Endometrial microvascular endothelial cells (primary cell): ENCODE data around the gene CCDC86. TPM values are rescaled to one million over a fixed set of nuclear protein-coding genes. Genes with fewer than 3 reads are reported as not detected.

Source experiments
- in situ Hi-C: cut with HindIII; loops from 2 replicates; pipeline ENCODE4 v1.10.0; 2017; ENCODE audit warnings: low sequenced_read_pairs, low pct_unique_long_range_greater_than_20kb; ENCODE audit errors: inconsistent ontology term
- total RNA-seq: library from RNA; depleted of rRNA; stranded (reverse); fragments of >200 nt; gene quantifications from one replicate; pipeline ENCODE4 v1.2.3, GENCODE V29; 2015; ENCODE audit errors: inconsistent ontology term

The CCDC86 gene
- total RNA-seq, 1 donor from 2014 or later: 80.8 TPM

- in situ Hi-C loops: no loop called here
These were observed 16.1 kb upstream of the CCDC86 start for GRCh38 chr11:60825790-60826189.

- in situ Hi-C loops: no loop called here
These were observed 11.3 kb upstream of the CCDC86 start for GRCh38 chr11:60830478-60831142.

DNA sequence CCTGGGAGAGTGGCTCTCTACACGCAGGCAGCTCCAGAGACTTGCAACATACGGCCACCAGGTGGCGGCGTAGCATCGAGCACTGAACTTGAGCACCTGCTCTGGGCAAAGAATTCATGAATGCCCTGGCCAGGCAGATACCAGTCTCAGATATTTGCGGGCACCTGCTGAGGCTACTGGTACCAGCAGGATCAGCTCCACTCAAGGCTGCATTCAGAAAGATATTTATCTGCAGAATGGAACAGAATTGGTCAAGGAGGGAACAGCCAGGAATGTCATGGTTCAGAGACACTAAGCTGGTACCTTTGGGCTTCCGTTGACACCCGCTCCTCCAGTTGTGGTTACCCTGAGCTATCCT lies 10.8 kb upstream of the CCDC86 start:
- in situ Hi-C loops: no loop called here

DNA sequence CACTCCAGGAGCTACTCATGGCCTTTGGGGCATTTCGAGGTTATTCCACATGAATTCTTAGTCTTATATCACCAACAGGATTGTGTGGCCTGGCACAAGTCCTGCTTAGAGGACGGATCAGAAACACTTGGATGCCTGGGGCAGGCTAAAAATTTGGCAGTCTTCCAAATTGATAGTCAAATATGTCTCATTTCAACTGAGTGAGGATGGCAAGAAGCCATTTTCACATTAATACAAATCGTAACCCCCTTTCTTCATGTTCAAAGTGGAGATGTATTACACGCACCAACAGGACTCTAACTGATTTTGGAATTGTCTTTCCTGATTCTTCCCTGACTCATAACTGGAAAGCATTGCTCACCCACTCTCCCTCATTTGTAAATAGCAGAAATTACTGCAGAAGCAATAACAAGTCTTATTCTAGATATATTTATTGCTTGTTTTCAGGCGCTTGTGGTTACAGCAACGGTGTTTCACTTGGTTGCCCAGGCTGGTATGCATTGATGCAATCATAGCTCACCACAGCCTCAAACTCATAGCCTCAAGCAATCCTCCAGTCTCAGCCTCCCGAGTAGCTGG lies 10.3 kb upstream of the CCDC86 start:
- in situ Hi-C loops: no loop called here

GRCh38 chr11:60834742-60835533 lies 7.0 kb upstream of the CCDC86 start:
- in situ Hi-C loops: no loop called here

- in situ Hi-C loops: no loop called here
These were observed 6.4 kb upstream of the CCDC86 start for GRCh38 chr11:60835534-60835846.

DNA sequence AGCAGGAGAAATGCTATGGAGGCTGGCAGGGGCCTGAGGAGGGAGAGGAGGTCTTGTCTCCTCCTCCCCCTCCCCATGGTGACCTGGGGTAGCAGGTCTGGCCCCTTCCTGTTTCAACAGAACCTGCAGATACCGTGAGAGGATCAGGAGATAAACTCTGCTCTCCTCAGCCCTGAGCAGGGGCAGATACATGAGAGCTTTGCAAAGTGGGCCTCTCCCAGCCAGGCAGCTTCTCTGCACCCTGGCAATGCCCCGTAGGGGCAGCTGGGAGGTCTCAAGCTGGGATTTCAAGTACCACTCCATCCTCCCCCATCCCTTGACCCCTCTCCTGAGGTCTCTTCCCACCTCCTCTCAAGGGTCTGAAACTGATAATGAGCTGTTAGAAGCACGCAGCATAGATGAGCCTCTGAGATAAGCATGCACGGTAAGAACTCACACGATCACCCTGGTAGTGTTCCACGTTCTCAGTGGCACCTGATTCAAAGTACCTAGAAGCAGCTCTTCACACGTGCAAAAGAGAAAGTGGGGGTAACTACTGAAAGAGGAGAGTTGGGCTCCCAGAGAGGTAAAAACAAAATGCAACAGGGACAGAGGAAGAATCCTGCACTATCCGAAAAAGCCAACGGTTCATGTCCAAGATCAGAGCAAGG lies 4.9 kb upstream of the CCDC86 start:
- in situ Hi-C loops: no loop called here

DNA sequence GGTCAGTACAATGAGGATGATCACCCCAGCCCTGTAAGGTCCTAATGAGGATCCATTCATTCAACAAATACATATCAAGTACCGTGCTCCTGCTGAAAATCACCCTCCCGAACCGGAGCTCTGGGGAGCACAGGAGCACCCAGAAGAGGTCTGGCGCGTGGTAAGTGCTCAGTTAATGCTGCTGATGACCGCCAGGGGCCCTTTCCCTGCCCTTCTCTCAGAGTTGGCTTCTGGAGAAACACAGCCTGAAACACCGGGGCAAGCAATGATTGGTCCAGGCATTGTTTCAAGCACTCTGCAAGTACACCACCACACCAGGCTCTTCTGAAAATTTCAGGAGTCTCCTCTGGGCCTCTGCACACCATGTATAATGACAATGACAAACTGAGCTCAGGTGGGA lies 3.8 kb upstream of the CCDC86 start:
- in situ Hi-C loops: no loop called here

DNA sequence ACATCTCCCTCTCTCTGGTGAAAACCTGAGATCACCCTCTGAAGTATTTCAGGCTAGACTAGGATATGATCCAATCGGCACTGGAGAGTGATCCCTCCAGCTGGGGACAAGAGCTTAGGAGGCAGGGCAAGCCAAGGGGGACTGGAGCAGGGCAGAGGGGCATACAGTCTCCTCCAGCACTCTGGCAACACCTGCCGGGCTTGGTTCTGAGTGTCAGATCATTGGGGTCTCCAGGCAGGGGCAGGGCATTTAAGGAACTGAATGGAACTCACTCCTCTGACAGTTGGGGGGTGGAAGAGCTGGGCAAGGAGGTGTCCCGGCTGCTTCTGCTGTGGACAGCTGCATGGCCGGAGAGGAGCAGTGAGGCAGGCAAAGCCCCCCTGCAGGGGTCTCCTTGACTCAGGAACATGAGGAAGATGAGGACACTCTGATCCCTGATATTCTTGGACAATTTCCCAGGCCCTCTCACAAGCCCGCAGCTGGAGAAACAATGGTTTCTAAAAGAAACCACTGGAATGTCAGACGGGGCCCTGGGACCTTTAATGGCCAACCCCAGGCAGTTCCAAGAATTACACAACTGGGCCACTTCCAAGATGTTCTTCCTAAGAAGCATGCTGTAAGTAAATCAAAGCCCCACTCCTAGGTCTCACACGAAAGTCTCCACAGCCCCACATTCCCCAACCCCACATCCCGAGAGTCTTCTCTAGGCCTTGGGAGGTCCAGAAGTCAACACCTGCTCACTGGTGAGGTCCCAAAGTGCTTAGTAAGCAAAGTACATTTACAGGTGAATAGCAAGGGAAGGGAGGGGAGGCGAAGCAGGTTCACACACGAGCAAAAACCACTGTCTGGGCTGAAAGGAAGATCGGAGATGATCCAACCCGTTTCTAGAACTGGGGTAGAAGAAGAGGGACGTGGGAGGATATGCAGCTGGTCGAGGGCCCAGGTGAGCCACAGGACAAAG lies 1.2 kb upstream of the CCDC86 start:
- in situ Hi-C loops: no loop called here

DNA sequence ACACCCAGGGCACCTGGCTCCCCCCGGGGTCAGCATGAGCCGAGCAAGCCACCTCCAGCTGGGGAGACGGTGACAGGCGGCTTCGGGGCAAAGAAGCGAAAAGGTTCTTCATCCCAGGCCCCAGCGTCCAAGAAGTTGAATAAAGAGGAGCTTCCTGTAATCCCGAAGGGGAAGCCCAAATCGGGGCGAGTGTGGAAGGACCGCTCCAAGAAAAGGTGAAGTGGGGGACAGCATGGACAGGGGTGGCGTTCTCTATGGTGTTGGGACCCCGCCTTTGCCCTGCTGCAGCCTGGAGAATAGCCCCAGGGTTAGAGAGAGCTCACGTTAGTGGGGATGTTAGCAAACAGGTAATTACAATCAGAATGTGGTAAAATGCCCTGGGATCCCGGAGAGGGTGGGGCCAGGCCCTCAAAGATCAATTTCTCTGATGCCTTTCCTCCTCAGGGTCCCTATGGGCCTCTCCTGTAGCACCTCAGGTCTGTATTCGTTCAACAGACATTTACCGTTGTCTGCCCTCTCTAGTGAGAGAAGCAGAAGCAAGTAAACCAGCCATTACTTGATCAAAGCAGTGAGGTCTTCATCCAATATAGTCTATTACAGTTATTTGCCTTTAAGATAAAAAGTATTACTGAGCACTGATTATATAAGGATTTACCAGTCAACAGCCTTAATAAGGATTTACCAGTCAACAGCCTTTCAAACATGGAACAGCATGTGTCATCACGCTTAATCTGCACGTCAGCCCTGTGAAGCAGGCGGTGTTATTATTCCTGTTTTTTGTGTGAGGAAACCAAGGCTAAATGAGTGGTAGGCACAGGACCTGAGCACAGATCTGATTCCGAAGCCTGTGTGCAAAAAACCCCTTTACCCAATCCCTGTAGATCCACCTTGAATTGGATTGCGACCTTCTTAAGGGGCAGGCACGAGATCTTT lies 1.0 kb downstream of the CCDC86 start:
- in situ Hi-C loops: no loop called here

DNA sequence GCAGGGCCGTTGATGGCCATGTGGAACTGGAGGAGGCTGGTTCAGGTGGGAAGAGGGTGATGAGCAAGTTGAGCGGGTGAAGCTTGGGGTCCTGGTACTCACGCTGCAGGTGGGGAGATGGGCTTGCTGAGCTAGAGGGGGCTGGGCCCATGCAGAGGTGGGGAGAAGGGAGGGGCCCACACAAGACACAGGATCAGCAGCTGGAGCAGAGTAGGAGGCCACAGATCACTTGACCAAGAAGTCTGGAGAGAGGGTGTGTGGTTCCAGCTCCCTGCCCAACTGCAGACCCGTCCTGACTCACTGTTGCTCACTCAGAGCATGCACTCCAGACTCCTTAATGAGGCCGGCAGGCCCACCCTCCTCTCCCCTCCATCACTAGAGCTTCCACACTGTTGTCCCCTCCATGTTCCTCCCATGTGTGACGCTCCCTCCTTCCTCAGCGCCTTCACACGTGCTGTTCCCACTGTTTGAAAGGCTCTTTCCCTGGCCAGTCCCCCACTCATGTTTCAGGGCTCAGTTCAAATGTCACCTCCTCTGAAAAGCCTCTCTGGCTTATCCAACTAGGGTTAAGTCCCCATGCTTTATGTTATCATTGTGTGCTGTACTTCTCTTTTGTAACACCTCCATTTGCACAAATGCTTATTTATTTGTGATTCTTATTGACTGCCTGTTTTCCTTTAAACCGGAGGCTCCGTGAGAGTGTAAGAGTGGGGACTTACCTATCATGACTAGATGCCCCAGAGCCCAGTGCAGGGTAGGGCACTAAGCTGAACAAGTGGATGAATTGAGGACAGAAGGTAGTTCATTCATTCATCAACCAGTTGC lies 2.3 kb downstream of the CCDC86 start:
- in situ Hi-C loops: no loop called here

GRCh38 chr11:60844870-60845221 lies 2.9 kb downstream of the CCDC86 start:
- in situ Hi-C loops: no loop called here

GRCh38 chr11:60845338-60845737 lies 3.4 kb downstream of the CCDC86 start:
- in situ Hi-C loops: no loop called here

DNA sequence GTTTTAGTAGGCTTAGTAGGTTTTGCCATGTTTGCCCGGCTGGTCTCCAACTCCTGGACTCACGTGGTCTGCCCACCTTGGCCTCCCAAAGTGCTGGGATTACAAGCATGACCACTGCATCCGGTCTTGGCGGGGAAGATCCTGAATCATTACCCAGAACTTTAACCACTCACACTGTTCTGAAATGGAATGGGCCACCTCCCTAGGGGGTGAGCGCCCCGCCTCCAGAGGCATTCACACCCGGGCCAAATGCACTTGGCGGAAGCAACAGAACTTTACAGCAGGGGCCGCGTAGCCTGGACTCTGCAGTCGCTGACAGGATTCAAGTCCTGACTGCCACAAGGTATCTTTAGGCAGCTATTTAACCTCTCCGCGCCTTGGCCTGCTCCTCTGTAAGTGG lies 5.4 kb downstream of the CCDC86 start:
- in situ Hi-C loops: no loop called here

DNA sequence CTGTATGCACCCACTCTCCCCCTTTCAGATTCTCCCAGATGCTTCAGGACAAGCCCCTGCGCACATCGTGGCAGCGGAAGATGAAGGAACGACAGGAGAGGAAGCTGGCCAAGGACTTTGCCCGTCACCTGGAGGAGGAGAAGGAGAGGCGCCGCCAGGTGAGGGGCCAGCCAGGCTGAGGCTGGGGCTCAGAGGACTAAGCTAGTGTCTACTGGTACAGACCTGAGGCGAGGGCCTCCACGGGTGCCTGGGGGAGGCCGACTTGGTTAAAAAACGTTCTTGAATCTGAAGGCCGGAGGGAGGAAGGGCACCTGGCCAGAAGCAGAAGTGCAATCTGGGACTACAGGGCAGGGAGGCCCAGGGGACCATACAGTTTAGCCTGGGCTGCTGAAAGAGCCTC lies 6.0 kb downstream of the CCDC86 start:
- in situ Hi-C loops: no loop called here

DNA sequence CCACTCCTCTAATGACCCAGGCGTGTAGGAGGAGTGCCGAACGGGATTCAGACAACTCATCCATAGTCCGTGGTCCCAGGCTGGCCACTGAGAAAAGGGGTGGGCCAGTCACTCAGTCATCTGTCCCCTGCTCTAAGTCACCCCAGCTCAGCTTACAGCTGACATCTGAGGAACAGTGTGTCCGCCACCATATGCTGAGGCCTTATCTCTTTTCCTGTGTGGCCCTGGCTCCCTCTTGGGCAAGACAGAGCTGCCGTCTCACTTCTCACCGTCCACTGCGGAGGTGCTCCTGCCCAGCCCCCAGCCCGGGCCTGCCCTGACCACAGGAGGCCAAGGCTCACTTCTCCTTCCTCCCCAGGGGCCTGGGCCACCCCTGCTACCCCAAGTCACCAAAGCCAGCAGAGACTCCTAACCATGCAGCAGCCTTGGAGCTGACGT lies 6.8 kb downstream of the CCDC86 start:
- in situ Hi-C loops: no loop called here
